ENCODE results near the gene WDR33.

WDR33 gene

GRCh38 chr2:127719301-127720218, 91.4 kb downstream of the WDR33 start:
- Histone ChIP-seq H3K27me3 (ENCODE audit: insufficient read depth, low read length) (no peaks in the 10 kb centered on the region), H3K27ac (ENCODE audit: low read depth, low read length) (no peak overlapping the region), H3K36me3 (ENCODE audit: insufficient read depth, low read length) (peaks cover 33% of the 10 kb centered on the region)

DNA sequence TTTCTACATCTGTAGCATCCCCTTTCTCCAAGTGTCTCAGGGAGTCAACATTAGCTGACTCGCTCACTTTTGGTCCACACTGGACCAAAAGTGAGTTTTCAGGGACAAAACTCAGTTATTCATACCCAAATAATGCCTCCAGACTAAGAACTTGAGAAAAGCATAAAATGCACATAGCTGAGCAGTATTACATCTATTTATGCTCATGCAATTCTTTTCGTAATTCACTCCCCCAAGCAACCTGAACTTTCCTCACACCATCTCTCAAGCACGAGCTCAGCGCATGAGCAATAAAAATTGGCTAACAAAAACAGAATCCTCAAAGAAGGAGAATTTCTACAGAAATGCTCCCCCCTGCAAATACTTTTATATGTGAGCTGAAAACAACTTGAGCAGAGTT, 92.7 kb downstream of the WDR33 start:
- no peak overlapping the region for H3K27ac ChIP-seq (ENCODE audit: low read depth, low read length)
- no peak overlapping the region for H3K4me3 ChIP-seq (ENCODE audit: low read depth, low read length)
- H2AFZ ChIP-seq (ENCODE audit: low read length, unreplicated experiment), result no peak overlapping the region
- H3K4me1 ChIP-seq (ENCODE audit: control insufficient read depth, insufficient read depth, low read length, unreplicated experiment), result peaks cover 6% of the 10 kb centered on the region
- peaks cover 32% of the 10 kb centered on the region for H3K36me3 ChIP-seq (ENCODE audit: insufficient read depth, low read length)
- H3K79me2 ChIP-seq (ENCODE audit: control insufficient read depth, insufficient read depth, low read length, unreplicated experiment), result no peaks in the 10 kb centered on the region
- H3K27me3 ChIP-seq (ENCODE audit: insufficient read depth, low read length), result no peaks in the 10 kb centered on the region

More at GRCh38 chr2:127719301-127720218, 91.4 kb downstream of the WDR33 start:
- Histone ChIP-seq H3K4me1 (ENCODE audit: control insufficient read depth, insufficient read depth, low read length, unreplicated experiment) (peaks cover 6% of the 10 kb centered on the region), H2AFZ (ENCODE audit: low read length, unreplicated experiment) (no peak overlapping the region), H3K4me3 (ENCODE audit: low read depth, low read length) (no peak overlapping the region), H3K79me2 (ENCODE audit: control insufficient read depth, insufficient read depth, low read length, unreplicated experiment) (no peaks in the 10 kb centered on the region)

DNA sequence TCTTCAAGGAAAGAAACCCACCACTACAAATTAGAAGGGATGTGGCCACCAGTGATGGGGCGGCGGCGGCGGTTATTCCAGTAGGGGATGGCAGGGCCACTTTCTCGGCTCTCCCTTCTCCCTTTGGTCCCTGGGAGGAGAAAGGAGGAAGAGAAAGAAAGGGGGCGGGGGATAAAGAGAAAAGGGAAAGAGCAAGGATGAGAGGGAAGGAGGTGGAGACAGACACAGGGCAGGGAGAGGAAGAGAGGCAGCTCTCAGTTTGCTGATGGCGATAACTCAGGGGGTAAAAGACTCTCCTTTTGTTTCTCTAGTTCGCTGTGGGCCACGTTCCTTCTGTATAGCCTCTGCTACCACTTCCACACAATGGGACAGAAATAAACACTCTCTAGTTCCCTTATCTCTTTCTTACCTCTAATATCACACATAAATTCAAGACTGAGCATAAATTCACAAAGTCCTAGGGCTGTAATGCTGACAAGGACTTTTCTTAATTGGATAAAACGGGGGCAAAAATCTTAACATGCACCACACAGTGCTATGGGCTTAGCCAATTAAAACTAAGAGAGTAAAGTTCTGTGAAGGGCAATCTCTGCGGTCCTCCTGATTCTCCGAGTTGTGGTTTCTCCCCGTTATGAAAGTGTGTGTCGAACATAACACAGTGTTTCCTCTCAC, 95.1 kb downstream of the WDR33 start:
- peaks cover 14% of the 10 kb centered on the region; the same call in 1 of the 2 replicates for H3K36me3 ChIP-seq (ENCODE audit: insufficient read depth, low read length)
- H3K27ac ChIP-seq (ENCODE audit: low read depth, low read length), result no peak overlapping the region

DNA sequence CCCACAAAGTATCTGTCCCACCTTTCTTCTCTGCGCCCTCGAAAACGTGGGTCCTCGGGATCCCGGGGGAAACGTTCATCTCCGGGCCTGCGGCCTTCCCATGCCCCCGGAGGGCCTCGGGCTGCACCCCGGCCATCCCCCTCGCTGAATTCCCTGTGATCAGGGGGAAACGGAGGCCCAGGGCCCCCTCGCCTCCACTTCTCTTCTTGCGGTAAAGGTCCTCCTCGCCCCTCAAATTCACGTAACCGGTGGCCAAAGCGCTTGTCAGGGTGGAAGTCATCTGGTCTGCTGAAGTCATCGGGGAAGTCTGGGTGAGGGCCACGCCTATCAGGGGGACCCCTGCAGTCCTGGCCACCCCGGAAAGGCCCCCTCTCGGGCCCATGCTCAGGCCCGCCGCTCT, 97.4 kb downstream of the WDR33 start:
- H3K36me3 ChIP-seq (ENCODE audit: insufficient read depth, low read length), result peaks cover 6% of the 10 kb centered on the region; the same call in 1 of the 2 replicates
- H3K4me3 ChIP-seq (ENCODE audit: low read depth, low read length), result no peak overlapping the region
- H3K79me2 ChIP-seq (ENCODE audit: control insufficient read depth, insufficient read depth, low read length, unreplicated experiment), result no peaks in the 10 kb centered on the region
- no peaks in the 10 kb centered on the region for H3K27me3 ChIP-seq (ENCODE audit: insufficient read depth, low read length)
- no peak overlapping the region for H2AFZ ChIP-seq (ENCODE audit: low read length, unreplicated experiment)
- no peaks in the 10 kb centered on the region for H3K4me1 ChIP-seq (ENCODE audit: control insufficient read depth, insufficient read depth, low read length, unreplicated experiment)
- H3K27ac ChIP-seq (ENCODE audit: low read depth, low read length), result no peak overlapping the region

More for the DNA sequence above, 95.1 kb downstream of the WDR33 start:
- no peak overlapping the region for H2AFZ ChIP-seq (ENCODE audit: low read length, unreplicated experiment)
- H3K27me3 ChIP-seq (ENCODE audit: insufficient read depth, low read length), result no peaks in the 10 kb centered on the region
- H3K4me3 ChIP-seq (ENCODE audit: low read depth, low read length), result no peak overlapping the region
- no peaks in the 10 kb centered on the region for H3K4me1 ChIP-seq (ENCODE audit: control insufficient read depth, insufficient read depth, low read length, unreplicated experiment)
- no peaks in the 10 kb centered on the region for H3K79me2 ChIP-seq (ENCODE audit: control insufficient read depth, insufficient read depth, low read length, unreplicated experiment)

GRCh38 chr2:127712999-127713398, 98.0 kb downstream of the WDR33 start:
- Histone ChIP-seq H3K36me3 (ENCODE audit: insufficient read depth, low read length) (peaks cover 6% of the 10 kb centered on the region; the same call in 1 of the 2 replicates), H3K4me1 (ENCODE audit: control insufficient read depth, insufficient read depth, low read length, unreplicated experiment) (no peaks in the 10 kb centered on the region), H3K79me2 (ENCODE audit: control insufficient read depth, insufficient read depth, low read length, unreplicated experiment) (no peaks in the 10 kb centered on the region), H3K27ac (ENCODE audit: low read depth, low read length) (no peak overlapping the region), H3K4me3 (ENCODE audit: low read depth, low read length) (no peak overlapping the region), H3K27me3 (ENCODE audit: insufficient read depth, low read length) (no peaks in the 10 kb centered on the region), H2AFZ (ENCODE audit: low read length, unreplicated experiment) (no peak overlapping the region)

- H3K4me1 ChIP-seq (ENCODE audit: control insufficient read depth, insufficient read depth, low read length, unreplicated experiment), result peaks cover 14% of the 10 kb centered on the region
- H3K79me2 ChIP-seq (ENCODE audit: control insufficient read depth, insufficient read depth, low read length, unreplicated experiment), result no peaks in the 10 kb centered on the region
- H3K4me3 ChIP-seq (ENCODE audit: low read depth, low read length), result no peak overlapping the region
- H3K27ac ChIP-seq (ENCODE audit: low read depth, low read length), result no peak overlapping the region
- H2AFZ ChIP-seq (ENCODE audit: low read length, unreplicated experiment), result no peak overlapping the region
- H3K27me3 ChIP-seq (ENCODE audit: insufficient read depth, low read length), result no peaks in the 10 kb centered on the region
- H3K36me3 ChIP-seq (ENCODE audit: insufficient read depth, low read length), result peaks cover 3% of the 10 kb centered on the region; the same call in 1 of the 2 replicates
These were observed 101.6 kb downstream of the WDR33 start for GRCh38 chr2:127709336-127709735.

DNA sequence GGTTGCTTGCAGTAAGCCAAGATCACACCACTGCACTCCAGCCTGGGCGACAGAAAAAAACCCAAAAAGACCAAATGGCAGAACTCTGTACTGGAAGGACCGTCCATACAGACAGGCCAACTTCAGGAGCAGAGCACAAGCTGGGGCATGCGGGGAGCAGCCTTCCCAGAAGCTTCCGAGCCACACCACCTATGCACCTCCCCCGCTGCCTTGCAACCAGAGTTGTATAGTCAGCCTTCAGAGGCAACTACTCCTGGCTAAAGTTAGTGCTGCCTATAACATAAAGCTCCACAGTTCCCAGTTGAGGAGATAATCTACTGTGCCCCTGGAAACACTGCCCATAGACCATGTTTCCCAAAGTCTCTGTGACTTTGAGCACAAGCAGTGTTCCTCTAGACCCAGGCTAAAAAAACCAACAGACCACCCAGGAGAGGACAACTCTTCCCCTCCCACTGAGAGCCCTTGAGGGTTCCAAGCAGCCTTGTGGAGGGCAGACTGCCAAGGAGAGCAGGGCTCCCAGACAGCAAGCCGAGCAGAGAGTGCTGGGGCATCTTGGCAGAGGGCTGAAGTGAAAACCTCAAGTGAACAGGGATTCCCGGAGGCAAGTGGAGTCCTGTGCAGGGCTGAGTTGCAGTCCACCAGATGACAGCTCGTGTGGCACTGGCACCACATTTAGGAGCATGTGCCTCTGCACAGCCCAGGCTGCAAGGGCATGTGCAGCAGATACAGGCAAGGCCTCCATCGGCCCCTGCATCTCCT, 102.9 kb downstream of the WDR33 start:
- Histone ChIP-seq H3K27me3 (ENCODE audit: insufficient read depth, low read length) (no peaks in the 10 kb centered on the region), H3K79me2 (ENCODE audit: control insufficient read depth, insufficient read depth, low read length, unreplicated experiment) (peaks cover 5% of the 10 kb centered on the region), H3K36me3 (ENCODE audit: insufficient read depth, low read length) (peaks cover 8% of the 10 kb centered on the region; the same call in 1 of the 2 replicates), H3K4me3 (ENCODE audit: low read depth, low read length) (no peak overlapping the region), H2AFZ (ENCODE audit: low read length, unreplicated experiment) (no peak overlapping the region), H3K4me1 (ENCODE audit: control insufficient read depth, insufficient read depth, low read length, unreplicated experiment) (peaks cover 21% of the 10 kb centered on the region), H3K27ac (ENCODE audit: low read depth, low read length) (no peak overlapping the region)

DNA sequence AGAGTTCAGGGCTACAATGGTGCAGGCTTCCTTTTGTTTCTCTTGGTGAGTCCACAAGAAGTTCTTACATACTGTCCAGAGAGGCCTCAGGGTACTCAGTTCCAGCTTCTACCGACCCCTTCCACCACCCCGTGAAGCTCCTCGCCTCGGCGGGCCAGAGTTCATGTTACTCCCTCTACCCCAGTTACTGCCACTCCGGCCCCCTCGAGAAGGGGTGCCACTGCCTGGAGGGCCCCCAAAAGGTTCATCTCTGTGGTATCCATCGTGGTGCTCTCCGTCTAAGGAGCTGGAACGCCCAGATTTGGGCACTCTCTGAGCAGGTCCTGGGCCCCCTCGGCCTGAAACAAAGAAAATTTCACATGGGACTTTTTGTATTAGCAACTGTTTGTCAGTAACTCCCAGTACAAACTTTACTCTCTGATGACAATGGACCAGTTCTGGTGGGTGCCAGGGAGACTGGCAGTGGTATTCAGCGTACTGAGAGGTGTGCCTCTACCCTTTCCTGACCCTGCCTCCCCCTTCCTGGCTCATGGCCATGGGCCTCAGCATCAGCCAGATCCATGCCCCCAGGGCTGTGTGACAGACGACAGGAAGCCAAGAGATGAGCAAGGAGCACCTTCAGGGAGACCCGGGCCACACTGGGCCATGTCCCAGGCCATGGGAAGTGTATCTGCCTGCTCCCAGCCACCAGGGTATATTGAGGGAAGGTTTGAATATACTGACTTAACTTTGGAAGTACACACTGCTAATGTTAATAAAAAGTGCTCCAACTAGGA, 104.6 kb downstream of the WDR33 start:
- Histone ChIP-seq H3K36me3 (ENCODE audit: insufficient read depth, low read length) (peaks cover 9% of the 10 kb centered on the region; the same call in 1 of the 2 replicates), H3K79me2 (ENCODE audit: control insufficient read depth, insufficient read depth, low read length, unreplicated experiment) (peaks cover 15% of the 10 kb centered on the region), H3K27me3 (ENCODE audit: insufficient read depth, low read length) (no peaks in the 10 kb centered on the region), H3K27ac (ENCODE audit: low read depth, low read length) (no peak overlapping the region), H3K4me3 (ENCODE audit: low read depth, low read length) (no peak overlapping the region), H3K4me1 (ENCODE audit: control insufficient read depth, insufficient read depth, low read length, unreplicated experiment) (peaks cover 28% of the 10 kb centered on the region), H2AFZ (ENCODE audit: low read length, unreplicated experiment) (no peak overlapping the region)

DNA sequence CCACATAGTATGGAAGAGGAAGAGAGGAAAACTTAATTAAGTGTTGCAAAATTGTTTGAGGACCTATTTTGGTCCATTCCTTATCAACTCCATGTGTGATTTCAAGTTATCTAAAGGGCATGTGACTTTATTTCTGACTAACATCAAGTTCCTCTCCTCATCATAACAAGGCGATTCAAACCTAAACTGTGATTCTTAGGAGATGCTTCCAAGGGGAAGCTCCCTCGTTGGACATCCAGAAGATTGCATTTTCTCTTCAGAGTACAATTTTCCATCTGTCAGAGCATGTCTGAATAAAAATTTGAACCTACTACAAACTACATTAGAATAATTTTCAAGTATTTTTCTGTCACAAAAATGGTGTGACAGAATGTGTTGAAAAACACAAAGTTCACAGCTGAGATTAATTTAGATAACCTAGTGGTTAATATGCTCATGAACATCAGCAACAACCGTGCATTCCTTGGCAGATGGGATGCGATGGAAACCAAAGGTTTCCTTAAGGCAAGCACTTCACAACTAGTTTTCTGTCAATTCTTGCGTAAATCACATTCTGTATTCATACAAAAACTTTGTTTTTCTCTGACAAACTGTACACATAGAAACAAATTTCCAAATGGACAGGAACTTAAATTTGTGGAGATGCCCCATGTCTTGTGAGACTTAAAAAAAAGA, 105.4 kb downstream of the WDR33 start:
- Histone ChIP-seq H3K27ac (ENCODE audit: low read depth, low read length) (peak overlapping the region; percentile 35; the same call in 1 of the 2 replicates), H3K79me2 (ENCODE audit: control insufficient read depth, insufficient read depth, low read length, unreplicated experiment) (peaks cover 15% of the 10 kb centered on the region), H3K4me1 (ENCODE audit: control insufficient read depth, insufficient read depth, low read length, unreplicated experiment) (peaks cover 28% of the 10 kb centered on the region), H2AFZ (ENCODE audit: low read length, unreplicated experiment) (no peak overlapping the region), H3K4me3 (ENCODE audit: low read depth, low read length) (0 out of 2 replicates have a peak overlapping the region, but pooled peaks have one; percentile 0), H3K27me3 (ENCODE audit: insufficient read depth, low read length) (no peaks in the 10 kb centered on the region), H3K36me3 (ENCODE audit: insufficient read depth, low read length) (peaks cover 9% of the 10 kb centered on the region; the same call in 1 of the 2 replicates)

Measured in ACC112 (cell line).